ENCODE results near the gene DDAH2.

DNA sequence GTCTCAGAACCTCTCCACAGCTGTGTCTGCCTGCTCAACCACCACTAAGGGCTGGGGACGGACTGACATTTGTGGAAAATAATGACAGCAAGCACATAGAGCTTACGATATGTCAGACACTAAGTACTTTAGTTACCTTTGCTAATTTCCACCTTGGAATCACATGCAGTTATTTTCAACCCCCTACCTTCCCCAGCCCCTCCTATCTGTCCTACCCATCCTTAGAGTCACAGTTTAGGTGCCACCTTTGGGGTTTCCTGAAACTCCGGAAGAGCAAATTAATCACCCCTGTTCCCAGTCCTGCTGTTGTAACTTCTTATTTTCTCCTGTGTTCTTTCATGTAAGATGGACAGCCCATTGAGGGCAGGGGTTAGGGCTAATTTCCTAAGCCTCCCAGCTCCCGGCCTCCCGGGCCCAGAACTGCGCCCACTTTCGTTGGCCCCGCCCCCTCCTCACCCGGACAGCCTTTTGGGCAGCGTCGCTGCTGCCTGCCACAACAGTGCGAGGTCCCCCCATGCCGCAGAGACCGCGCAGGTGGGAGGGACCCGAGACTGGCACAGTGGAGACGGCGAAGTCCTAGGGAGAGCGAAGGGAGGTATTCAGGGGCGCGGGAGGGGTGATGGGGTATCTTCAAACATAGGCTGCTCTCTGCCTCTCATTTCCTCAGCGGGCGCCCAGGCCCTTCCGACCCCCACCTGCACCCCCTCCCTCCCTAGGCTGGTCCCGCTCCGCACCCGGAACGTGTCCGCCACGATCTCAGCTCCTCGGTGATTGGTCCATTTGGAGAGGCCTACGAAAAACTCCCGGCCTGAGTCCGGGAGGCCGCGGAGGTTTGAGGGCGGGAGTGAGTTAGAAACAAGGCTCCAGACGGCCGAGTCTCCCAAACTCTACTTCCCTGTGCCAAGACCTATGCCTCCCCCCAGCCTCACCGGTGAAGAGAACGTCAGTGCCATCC lies 1.1 kb downstream of the DDAH2 start:
- TF ChIP-seq, protein P1, sequence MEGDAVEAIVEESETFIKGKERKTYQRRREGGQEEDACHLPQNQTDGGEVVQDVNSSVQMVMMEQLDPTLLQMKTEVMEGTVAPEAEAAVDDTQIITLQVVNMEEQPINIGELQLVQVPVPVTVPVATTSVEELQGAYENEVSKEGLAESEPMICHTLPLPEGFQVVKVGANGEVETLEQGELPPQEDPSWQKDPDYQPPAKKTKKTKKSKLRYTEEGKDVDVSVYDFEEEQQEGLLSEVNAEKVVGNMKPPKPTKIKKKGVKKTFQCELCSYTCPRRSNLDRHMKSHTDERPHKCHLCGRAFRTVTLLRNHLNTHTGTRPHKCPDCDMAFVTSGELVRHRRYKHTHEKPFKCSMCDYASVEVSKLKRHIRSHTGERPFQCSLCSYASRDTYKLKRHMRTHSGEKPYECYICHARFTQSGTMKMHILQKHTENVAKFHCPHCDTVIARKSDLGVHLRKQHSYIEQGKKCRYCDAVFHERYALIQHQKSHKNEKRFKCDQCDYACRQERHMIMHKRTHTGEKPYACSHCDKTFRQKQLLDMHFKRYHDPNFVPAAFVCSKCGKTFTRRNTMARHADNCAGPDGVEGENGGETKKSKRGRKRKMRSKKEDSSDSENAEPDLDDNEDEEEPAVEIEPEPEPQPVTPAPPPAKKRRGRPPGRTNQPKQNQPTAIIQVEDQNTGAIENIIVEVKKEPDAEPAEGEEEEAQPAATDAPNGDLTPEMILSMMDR (IDR thresholded peaks at IDR 0.05; ENCODE audit: insufficient read depth, low read depth, low read length) = no peak
- no peak for TF ChIP-seq EZH2 (IDR thresholded peaks at IDR 0.05; ENCODE audit: insufficient read depth, low read length)
